Esophagus squamous epithelium (tissue), 4 donors: Measurements from ENCODE around the gene RNU2-1.
"Not testable (repeated sequence)": the region's sequence is repeated elsewhere in the genome, so short reads cannot be mapped to it uniquely, and the experiment has no call there.

Experiments
- POLR2A ChIP-seq, 4 donors: fragments of 450-650 bp; IDR thresholded peaks; one replicate each; pipeline ENCODE4 v1.6.1; 2017; ENCODE audit warnings: antibody characterized with exemption in 4 of 4, mild to moderate bottlenecking in 4 of 4, moderate library complexity in 3 of 4
- TF ChIP-seq, protein P1 (sequence below), 6 experiments: fragments of 450-650 bp in 4 of 6; fragments of 200-600 bp in 2 of 6; sonication (generic) in 2 of 6; IDR thresholded peaks; one replicate each; pipeline ENCODE4 v1.5.1; 2016 to 2019; ENCODE audit warnings: antibody characterized with exemption in 6 of 6, mild to moderate bottlenecking in 4 of 6, moderate library complexity in 4 of 6

DNA sequence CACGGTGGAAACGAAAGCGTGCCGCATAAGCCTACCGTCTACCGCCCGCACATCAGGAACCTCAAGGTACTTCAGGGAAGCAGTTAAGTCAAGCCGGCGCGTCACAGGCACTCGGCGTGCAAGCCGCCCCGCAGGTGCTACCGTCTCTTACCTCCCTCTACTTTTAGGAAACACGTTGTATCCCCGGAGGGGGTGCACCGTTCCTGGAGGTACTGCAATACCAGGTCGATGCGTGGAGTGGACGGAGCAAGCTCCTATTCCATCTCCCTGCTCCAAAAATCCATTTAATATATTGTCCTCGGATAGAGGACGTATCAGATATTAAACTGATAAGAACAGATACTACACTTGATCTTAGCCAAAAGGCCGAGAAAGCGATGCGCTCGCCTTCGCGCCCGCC lies 39.1 kb upstream of the RNU2-1 start:
- TF ChIP-seq, protein P1, sequence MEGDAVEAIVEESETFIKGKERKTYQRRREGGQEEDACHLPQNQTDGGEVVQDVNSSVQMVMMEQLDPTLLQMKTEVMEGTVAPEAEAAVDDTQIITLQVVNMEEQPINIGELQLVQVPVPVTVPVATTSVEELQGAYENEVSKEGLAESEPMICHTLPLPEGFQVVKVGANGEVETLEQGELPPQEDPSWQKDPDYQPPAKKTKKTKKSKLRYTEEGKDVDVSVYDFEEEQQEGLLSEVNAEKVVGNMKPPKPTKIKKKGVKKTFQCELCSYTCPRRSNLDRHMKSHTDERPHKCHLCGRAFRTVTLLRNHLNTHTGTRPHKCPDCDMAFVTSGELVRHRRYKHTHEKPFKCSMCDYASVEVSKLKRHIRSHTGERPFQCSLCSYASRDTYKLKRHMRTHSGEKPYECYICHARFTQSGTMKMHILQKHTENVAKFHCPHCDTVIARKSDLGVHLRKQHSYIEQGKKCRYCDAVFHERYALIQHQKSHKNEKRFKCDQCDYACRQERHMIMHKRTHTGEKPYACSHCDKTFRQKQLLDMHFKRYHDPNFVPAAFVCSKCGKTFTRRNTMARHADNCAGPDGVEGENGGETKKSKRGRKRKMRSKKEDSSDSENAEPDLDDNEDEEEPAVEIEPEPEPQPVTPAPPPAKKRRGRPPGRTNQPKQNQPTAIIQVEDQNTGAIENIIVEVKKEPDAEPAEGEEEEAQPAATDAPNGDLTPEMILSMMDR (IDR thresholded peaks at IDR 0.05), result not testable (repeated sequence)
- not testable (repeated sequence) for TF ChIP-seq POLR2A (IDR thresholded peaks at IDR 0.05)
